ENCODE results near the gene SDK2. TPM values are rescaled to one million over a fixed set of nuclear protein-coding genes. Genes with fewer than 3 reads are reported as not detected.

The SDK2 gene
- total and polyA plus RNA-seq, 9 of the 15 experiments (the other 6 are each of a cell fraction or from before 2014, with no cell fraction given), result 0.04 TPM; not detected in 8

- TF ChIP-seq RERE (CRISPR knock-in tag; IDR thresholded peaks at IDR 0.05; ENCODE audit: borderline replicate concordance), result no peak
- TF ChIP-seq ZNF780A (CRISPR knock-in tag; IDR thresholded peaks at IDR 0.05), result no peak
- no peak for TF ChIP-seq FOXP1 (CRISPR knock-in tag; IDR thresholded peaks at IDR 0.05)
Measured at GRCh38 chr17:73447319-73447718, 196.9 kb downstream of the SDK2 start (continued).

DNA sequence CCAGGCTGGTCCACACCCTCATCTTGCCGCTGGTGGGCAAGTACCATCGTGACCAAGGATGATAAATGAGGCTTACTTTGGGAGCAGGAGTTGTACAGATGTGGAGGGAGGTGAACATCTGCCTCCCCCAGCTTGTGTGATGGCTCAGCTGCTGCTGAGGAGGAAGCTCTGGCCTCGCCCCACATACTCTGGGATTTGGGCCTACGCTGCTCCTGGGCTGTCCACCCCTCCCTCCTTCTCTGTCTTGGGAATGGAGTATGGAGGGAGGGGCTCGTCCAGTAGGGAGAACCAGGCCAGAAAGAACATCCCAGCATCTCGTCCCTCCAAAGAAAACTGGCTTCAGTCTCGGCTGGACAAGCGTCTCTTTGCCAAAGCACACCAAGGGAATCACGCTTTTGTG is 197.6 kb downstream of the SDK2 start:
- no peak for ATAC-seq
- TF ChIP-seq ZNF12 (CRISPR knock-in tag; IDR thresholded peaks at IDR 0.05) (no peak), HNRNPH1 (optimal IDR thresholded peaks at IDR 0.05; ENCODE audit: low read depth, low read length) (no peak), LARP7 (IDR thresholded peaks at IDR 0.05) (no peak), MBD1 (CRISPR knock-in tag; IDR thresholded peaks at IDR 0.05) (no peak), BDP1 (IDR thresholded peaks at IDR 0.05; ENCODE audit: insufficient read depth, insufficient read length) (no peak)
- ChIA-PET POLR2A (no interaction called here), CTCF (ENCODE audit: low intra/inter-chr PET ratio) (no interaction called here)
- in situ Hi-C loops (cut with MboI) (no loop called here), intact Hi-C loops (cut with micrococcal nuclease) (no loop called here)
- 3% methylated on average over 8 of the region's 9 CpGs for WGBS (ENCODE audit: insufficient coverage, low coverage, missing lambda C conversion rate)
- no peaks in the 10 kb centered on the region for H3K36me3 ChIP-seq (ENCODE audit: control insufficient read depth, insufficient read depth, low read length)
- H3K9me1 ChIP-seq (ENCODE audit: control insufficient read depth, insufficient read depth, low read length), result no peaks in the 10 kb centered on the region
- H3K9ac ChIP-seq (ENCODE audit: insufficient read depth in 1 of 2, low read depth in 2 of 2, low read length in 2 of 2), result no peak overlapping the region
- H2AFZ ChIP-seq (ENCODE audit: low read depth, low read length), result no peak overlapping the region
- no peak overlapping the region for H3K27ac ChIP-seq (ENCODE audit: extremely low read depth, low read depth, low read length)
- no peak overlapping the region for H3K4me3 ChIP-seq
- no peak for FAIRE-seq
- H3K4me1 ChIP-seq (replicated peaks in 1 of 2; ENCODE audit: control insufficient read depth in 2 of 2, insufficient read depth in 2 of 2, low read length in 2 of 2), result no peaks in the 10 kb centered on the region
- no peaks in the 10 kb centered on the region for H3K9me3 ChIP-seq (replicated peaks; ENCODE audit: control insufficient read depth, insufficient read depth, low read depth, low read length)
- no TSS peak for BruUV-seq (replicated peaks)
- no peaks in the 10 kb centered on the region for H3K79me2 ChIP-seq (ENCODE audit: control insufficient read depth, insufficient read depth, low read length)
- H3K27me3 ChIP-seq (ENCODE audit: control insufficient read depth in 2 of 2, insufficient read depth in 2 of 2, low read length in 2 of 2), result peaks cover 0 to 42% of the 10 kb centered on the region in 2 experiments; a peak in 2 of 5 replicates
- no peak for DNase-seq (ENCODE audit: extremely low read depth in 1 of 4, low spot score in 3 of 4)
- no peak overlapping the region for H3K4me2 ChIP-seq (ENCODE audit: insufficient read depth, low read length)
- H4K20me1 ChIP-seq (replicated peaks; ENCODE audit: control insufficient read depth, insufficient read depth, low read length), result 0 out of 2 replicates have a peak, but pooled peaks cover 3% of the 10 kb centered on the region

Data from K562 (cell line).